RWPE1 (cell line): Measurements from ENCODE around the gene CLEC20A.
A peak's percentile ranks its signal among the peaks of the same experiment; 100 is the strongest.

ENCODE experiments used
- CTCF ChIA-PET: fragments of 350-600 bp; sonication (Branson Sonifier 250); formaldehyde crosslinking; extraction: SDS; loops from one replicate; lab custom pipeline; 2021; lab: Yijun Ruan, JAX
- POLR2A ChIA-PET: fragments of 400-600 bp; formaldehyde crosslinking; extraction: SDS; loops from one replicate; lab custom pipeline; 2020; ENCODE audit warnings: antibody characterized with exemption; ENCODE audit not compliant: low non-redundant PET; lab: Yijun Ruan, JAX
- DNase-seq: peaks from one replicate; pipeline ENCODE4 v3.0.0; 2012; ENCODE audit warnings: low spot score
- H3K27ac ChIP-seq: fragments of 450-650 bp; 2 replicates; pipeline ENCODE4 v1.5.1; 2017
- TF ChIP-seq, protein P1 (sequence below): fragments of 450-650 bp; conservative IDR thresholded peaks from 2 replicates; pipeline ENCODE4 v1.5.1; 2017; ENCODE audit warnings: low read depth, mild to moderate bottlenecking

The CLEC20A gene

DNA sequence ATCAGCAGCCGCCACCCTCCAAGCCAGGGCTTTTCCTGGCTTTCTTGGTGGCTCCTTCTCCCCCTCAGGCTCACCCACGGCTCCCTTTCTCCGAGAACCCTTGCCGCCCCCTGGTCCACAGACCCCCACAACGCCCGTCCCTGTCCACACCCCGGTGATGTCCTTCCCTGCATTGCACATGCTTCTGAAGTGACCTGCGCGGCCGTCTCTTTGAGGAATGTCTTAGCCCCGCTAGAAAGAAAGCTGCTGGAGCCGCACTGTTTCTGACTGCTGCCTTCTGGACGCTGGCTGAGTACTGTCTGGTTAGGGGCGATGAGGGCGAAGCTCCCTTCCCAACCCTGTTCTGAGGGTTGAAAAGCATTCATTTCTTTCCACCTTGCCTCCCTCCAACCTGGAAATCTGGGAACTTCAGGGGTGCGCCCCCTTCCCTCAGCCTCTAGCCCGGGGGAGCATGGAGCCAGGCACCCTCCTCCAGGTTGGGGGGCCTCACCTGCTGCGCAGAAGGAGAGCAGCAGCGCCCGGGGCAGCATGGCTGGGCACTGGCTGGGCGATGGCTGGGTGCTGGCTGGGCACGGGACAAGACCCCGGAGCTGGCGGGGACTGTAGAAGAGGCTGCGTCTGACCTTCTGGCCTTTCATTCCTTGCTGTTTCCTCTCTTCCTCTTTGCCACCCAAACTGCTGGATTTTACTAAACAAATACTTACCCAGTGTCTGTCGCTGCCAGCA lies at the start of gene CLEC20A:
Gene CLEC20A (minus strand): TSS at position 555 of the 726 bp plus-strand sequence. CDS start 25 bp downstream, at position 530.
- ChIA-PET CTCF (interaction anchor here (0.6 kb wide), 1 partner anchor 25 kb away, joined by 3 read pairs; no protein-coding TSS in a partner anchor), POLR2A (no interaction called here)
- no peak within 1 kb of the TSS for H3K27ac ChIP-seq
- DNase-seq = no peak
- TF ChIP-seq, protein P1, sequence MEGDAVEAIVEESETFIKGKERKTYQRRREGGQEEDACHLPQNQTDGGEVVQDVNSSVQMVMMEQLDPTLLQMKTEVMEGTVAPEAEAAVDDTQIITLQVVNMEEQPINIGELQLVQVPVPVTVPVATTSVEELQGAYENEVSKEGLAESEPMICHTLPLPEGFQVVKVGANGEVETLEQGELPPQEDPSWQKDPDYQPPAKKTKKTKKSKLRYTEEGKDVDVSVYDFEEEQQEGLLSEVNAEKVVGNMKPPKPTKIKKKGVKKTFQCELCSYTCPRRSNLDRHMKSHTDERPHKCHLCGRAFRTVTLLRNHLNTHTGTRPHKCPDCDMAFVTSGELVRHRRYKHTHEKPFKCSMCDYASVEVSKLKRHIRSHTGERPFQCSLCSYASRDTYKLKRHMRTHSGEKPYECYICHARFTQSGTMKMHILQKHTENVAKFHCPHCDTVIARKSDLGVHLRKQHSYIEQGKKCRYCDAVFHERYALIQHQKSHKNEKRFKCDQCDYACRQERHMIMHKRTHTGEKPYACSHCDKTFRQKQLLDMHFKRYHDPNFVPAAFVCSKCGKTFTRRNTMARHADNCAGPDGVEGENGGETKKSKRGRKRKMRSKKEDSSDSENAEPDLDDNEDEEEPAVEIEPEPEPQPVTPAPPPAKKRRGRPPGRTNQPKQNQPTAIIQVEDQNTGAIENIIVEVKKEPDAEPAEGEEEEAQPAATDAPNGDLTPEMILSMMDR = no peak

DNA sequence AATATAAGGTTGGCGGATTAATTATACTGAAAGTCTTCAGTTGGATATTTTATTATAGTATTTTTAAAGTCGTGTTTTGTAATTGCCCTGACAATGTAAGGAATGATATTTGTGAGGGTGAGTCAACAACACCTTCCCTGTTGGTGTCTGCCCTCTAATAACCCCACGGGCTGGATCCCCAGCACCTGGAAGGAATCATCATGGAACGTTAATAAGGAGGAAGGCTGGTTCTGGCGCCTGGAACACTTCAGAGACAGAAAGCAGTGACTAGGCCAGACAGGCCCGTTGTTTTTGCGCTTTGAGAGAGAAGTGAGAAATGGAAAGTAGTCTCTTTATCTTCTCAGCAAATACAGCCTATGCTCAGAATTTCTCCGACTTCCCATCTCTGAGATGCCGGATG lies 47.8 kb upstream of the CLEC20A start:
- POLR2A ChIA-PET = no interaction called here
- H3K27ac ChIP-seq = no peak overlapping the region
- CTCF ChIA-PET = no interaction called here
- TF ChIP-seq, protein P1 = no peak
- DNase-seq = peak; percentile 54

DNA sequence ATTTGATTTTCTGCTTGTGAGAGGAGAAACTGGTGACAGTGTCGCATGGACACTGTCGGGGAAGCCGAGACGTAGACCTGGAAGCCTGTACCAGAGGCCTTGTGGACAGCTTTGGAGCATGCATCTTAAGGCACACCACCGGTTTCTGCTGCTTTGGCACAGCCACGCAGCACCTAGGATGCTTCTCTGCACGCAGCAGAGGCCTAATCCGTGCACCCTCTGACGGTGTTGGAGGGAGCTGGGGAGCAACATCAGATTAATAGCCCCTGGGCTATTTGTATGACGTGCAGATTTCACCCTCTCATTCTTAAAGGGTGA lies 46.5 kb upstream of the CLEC20A start:
- ChIA-PET CTCF (interaction anchor here (0.5 to 2.5 kb wide), 25 partner anchors 13 to 1626 kb away, joined by 3 to 16 read pairs (median 4); partner anchors contain the start of gene RALGPS2), POLR2A (no interaction called here)
- TF ChIP-seq, protein P1 = no peak

DNA sequence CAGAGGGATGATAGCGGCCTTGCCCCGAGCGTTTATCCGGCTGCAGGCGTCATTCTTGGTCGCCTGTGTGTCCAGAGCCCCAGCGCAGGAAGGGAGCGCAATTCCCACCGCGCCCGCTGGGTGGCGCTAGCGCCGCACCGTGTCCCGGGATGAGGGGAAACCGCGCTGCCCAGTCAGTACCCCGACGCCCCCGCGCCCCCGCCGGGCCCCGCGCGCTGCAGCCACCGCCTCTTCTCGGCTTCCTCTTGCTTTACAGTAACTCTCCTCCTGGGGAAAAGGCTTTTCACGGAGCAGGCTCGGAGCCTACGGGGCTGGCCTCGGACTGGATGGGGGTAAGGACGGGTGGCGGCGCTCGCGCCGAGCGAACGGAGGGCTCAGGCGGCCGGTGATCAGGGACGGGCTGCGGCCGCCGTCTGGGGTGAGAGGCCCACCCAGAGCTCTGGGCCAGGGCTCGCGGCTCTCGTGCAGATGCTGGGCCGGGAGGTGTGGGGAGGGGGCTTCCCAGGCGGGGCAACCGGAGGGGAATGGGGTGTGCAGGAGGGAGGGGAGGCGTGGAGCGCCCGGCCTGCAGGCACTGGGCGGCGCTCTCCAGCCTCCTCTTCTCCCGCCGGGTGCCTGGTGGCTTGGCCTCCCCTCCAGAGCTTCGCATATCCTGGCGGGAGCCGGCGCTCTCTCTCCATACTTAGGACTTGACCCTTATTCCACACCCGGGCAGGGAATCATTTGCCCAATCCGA lies 46.0 kb upstream of the CLEC20A start:
- peak overlapping the region; percentile 78 for H3K27ac ChIP-seq
- ChIA-PET POLR2A (interaction anchor here (0.5 kb wide), 1 partner anchor 457 kb away, joined by 3 read pairs; no protein-coding TSS in a partner anchor), CTCF (interaction anchor here (0.5 to 2.5 kb wide), 28 partner anchors 10 to 1626 kb away, joined by 3 to 16 read pairs (median 4); partner anchors contain the start of gene RALGPS2)
- TF ChIP-seq, protein P1 = peak; percentile 97
- DNase-seq = peak; percentile 83

More for the DNA sequence above, 46.5 kb upstream of the CLEC20A start:
- DNase-seq = no peak
- H3K27ac ChIP-seq = peak overlapping the region; percentile 78

DNA sequence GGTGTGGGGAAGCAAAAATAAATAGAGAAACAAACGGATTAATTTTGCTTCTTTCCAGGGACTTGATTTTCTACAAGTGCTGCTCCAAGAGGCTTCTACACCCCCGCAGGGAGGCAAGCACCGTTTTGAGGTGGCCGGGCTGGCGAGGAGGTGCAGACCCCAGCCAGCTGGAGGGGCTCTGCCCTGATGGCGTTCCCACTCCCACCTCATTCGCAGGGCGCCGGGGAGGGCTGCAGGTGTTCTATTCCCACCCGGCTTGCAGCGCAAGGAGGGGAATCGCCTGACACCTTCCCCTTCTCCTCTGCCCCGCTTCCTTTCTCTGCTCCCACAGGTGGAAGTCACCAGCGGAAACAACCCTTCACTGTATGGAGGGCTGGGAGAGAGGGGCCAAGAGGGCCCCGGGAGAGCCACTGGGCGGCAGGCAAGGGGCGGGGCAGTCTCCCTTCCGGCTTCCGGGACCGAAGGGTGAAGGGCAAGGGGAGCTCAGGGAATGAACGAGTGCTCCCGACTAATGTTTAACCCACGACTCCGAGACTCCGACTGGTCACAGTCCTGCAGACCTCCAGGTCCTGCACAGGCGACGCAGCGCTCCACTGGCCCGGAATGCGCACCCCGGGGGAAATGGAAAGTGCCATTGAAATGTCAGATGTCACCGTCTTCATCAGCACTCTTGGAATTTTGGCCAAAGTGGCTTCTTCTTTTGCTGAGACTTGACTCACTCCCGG lies 45.2 kb upstream of the CLEC20A start:
- DNase-seq = no peak
- ChIA-PET POLR2A (no interaction called here), CTCF (interaction anchor here (0.6 to 2.5 kb wide), 12 partner anchors 10 to 1183 kb away, joined by 3 to 16 read pairs (median 5); partner anchors contain the start of gene RALGPS2)
- TF ChIP-seq, protein P1 = no peak
- H3K27ac ChIP-seq = peak overlapping the region; percentile 78

DNA sequence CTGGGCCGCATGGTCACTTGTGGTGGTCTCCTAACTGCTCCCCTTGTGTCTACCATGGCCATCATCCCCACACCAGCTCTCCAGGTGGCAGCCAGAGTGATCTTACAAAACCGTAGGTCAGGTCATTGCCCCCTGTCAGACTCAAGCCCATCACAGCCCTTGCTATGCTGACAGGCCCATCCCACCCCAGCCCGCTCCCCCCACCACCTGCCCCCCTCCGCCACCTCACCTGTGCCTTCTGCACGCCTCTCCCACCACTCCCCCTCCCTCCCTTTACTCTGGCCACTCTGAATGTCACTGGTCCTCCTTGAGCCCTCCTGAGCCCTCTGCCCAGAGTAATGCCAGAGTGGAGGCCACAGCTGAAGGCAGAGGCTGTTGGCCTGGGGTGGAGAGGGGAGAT lies 44.6 kb upstream of the CLEC20A start:
- no peak for DNase-seq
- CTCF ChIA-PET = interaction anchor here (1.3 to 2.5 kb wide), 3 partner anchors 9 to 461 kb away, joined by 6 to 16 read pairs (median 7); no protein-coding TSS in a partner anchor
- H3K27ac ChIP-seq = no peak overlapping the region
- TF ChIP-seq, protein P1 = no peak
- POLR2A ChIA-PET = no interaction called here
